PC-3 (cell line): ENCODE measurements around the gene STOX2.

Experiments used
- CTCF ChIP-seq: fragments of 300-600 bp; sonication (generic); conservative IDR thresholded peaks from 2 replicates; pipeline ENCODE4 v1.5.1; 2017; ENCODE audit warnings: antibody characterized with exemption, low read depth, mild to moderate bottlenecking, low read length
- EZH2 ChIP-seq: fragments of 300-600 bp; sonication (generic); IDR thresholded peaks from one replicate; pipeline ENCODE4 v1.6.1; 2017; ENCODE audit warnings: antibody characterized with exemption, mild to moderate bottlenecking, low read length; ENCODE audit not compliant: unreplicated experiment

- TF ChIP-seq CTCF (no peak), EZH2 (no peak)
Measured at GRCh38 chr4:184000457-184001396, 95.6 kb downstream of the STOX2 start.
